IPS DF 19.7 (cell line): Measurements from ENCODE around the gene GULP1.
"Not testable (repeated sequence)": the region's sequence is repeated elsewhere in the genome, so short reads cannot be mapped to it uniquely, and the experiment has no call there.

ENCODE experiments used
- DNase-seq: peaks from one replicate; pipeline ENCODE4 v3.0.0-alpha.2; 2013; ENCODE audit warnings: low read depth, low spot score

GULP1 gene

GRCh38 chr2:188291617-188292347 is at the start of gene GULP1:
Gene GULP1, plus strand, starts transcription at chr2:188291874. Its CDS starts 185,829 bp downstream, at chr2:188477703.
- DNase-seq: no peak

DNA sequence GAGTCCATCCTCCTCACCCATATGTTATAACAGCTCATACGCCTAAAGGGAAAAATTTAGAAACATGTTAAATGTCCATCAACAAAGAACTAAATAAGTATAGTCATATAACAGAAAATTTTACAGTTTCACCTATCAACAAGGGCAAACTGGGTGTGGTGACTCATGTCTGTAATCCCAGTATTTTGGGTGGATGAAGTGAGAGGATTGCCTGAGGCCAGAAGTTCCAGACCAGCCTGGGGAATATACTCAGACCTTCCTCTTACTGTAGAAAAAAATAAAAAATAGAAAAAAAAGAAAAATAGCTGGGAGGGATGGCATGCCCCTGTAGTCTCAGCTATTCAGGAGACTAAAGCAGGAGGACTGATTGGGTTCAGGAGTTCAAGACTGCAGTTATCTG is 48.3 kb upstream of the GULP1 start:
- DNase-seq: no peak

- DNase-seq: no peak
These were observed 47.3 kb upstream of the GULP1 start for GRCh38 chr2:188244383-188244782.

- DNase-seq: no peak
These were observed 46.4 kb upstream of the GULP1 start for GRCh38 chr2:188245230-188245629.

DNA sequence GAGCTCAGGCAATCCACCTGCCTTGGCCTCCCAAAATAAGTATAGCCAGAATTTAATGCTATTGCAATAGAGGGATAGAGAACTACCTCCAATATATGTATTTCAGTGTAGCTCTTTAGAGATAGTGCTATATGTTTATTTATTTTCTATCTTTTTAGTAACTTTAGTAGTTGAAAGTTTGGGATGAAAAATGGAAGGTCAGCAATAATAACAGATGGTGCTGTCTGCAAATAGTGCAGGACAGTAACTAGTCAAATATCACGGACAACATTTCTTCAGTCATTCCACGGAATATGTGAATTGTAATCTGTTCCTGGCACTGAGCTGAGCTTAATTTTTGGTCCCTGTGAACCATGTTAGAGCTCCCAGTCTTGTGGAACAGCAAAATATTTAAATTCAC is 43.2 kb upstream of the GULP1 start:
- DNase-seq: no peak

DNA sequence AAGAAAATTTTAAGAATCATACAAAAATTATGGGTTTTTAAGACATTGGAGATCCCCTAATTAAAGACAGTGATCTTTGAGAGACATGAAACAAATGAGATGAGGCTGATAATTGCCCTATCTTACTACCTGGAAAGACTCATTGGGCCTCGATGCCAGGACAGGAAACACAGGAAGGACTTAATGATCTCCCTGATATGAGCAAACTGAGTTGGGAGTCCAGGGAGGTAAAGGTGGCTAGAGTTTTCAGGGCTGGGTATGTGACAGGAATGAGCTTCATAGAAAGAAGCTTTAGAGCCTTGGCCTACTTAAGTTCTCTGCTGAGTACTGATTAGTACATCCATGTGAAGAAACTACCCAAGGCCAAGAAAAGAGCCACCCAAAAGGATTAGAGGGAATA is 40.6 kb upstream of the GULP1 start:
- DNase-seq: no peak

DNA sequence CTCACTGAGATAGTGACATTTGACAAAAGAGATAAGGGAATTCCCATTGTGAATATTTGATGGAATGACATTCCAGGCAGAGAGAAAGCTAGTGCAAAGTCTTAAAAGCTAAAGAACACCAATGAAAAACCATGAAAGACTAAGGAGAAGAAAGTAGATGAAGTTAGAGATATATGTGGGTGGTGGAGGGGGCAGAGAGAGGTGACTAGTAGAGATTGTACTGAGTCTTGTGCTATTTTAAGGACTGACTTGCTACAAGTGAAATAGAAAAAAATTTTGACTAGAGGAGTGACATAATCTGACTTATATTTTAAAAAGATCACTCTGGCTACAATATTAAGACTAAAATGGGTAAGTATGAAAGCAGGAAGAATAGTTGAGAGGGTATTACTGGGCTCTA is 35.3 kb upstream of the GULP1 start:
- DNase-seq: no peak

DNA sequence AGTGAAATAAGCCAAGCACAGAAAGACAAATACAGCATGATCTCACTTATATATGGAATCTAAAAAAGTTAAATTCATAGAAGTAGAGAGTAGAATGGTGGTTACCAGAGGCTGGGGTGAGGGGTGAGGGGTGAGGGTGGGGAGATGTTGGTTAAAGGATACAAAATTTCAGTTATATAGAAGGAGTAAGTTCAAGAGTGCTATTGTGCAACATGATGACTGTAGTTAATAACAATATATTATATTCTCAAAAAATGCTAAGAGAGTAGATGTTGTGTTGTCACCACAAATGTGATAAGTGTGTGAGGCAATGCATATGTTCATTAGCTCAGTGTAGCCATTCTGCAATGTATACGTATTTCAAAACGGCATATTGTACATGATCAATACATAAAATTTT is 26.4 kb upstream of the GULP1 start:
- DNase-seq: no peak

- no peak for DNase-seq
These were observed 23.9 kb upstream of the GULP1 start for GRCh38 chr2:188267776-188268175.

GRCh38 chr2:188269004-188269403 is 22.7 kb upstream of the GULP1 start:
- DNase-seq: no peak

GRCh38 chr2:188272121-188272520 is 19.6 kb upstream of the GULP1 start:
- no peak for DNase-seq

- DNase-seq: no peak
These were observed 17.4 kb upstream of the GULP1 start for GRCh38 chr2:188274274-188274673.

GRCh38 chr2:188276255-188276654 is 15.4 kb upstream of the GULP1 start:
- no peak for DNase-seq

- no peak for DNase-seq
These were observed 13.9 kb upstream of the GULP1 start for GRCh38 chr2:188277786-188278185.

- no peak for DNase-seq
These were observed 13.1 kb upstream of the GULP1 start for GRCh38 chr2:188278388-188279092.

DNA sequence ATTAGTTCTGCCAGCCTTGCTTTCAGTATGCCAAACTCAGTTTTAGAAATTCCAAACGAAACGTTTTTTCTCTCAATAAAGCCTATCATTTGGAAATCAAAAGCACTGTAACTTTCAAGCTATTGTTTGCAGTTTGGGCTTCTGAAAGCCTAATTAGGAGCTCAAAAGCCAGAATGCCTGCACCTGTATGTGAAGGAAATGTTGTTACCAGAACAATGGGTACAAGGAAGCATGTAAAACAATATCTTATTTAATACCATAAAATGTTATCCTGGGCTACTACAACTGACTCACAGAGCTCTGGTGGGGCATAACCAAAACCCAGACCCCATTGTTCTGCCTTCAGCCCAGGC is 12.6 kb upstream of the GULP1 start:
- no peak for DNase-seq

- no peak for DNase-seq
These were observed 10.9 kb upstream of the GULP1 start for GRCh38 chr2:188280811-188281222.

DNA sequence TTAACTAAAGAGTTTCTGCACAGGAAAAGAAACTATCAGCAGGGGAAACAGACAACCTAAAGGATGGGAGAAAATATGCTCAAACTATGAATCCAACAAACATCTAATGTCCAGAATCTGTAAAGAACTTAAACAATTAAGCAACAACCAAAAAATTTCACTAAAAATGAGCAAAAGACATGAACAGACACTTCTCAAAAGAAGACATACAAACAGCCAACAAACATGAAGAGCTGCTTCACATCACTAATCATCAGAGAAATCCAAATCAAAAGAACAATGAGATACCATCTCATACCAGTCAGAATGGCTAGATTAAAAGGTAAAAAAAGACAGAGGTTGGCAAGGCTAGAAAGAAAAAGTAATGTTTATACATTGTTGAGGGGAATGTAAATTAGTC is 8.8 kb upstream of the GULP1 start:
- DNase-seq: no peak

DNA sequence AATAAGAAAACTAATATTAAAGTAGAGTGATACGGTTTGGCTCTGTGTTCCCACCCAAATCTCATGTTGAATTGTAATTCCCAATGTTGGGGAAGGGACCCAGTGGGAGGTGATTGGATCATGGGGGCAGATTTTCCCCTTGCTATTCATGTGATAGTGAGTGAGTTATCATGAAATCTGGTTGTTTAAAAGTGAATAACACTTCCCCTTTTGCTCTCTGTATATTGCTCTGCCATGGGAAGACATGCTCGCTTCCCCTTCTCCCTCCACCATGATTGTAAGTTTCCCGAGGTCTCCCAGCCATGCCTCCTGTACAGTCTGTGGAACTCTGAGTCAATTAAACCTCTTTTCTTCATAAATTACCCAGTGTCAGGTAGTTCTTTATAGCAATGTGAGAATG is 7.4 kb upstream of the GULP1 start:
- not testable (repeated sequence) for DNase-seq

DNA sequence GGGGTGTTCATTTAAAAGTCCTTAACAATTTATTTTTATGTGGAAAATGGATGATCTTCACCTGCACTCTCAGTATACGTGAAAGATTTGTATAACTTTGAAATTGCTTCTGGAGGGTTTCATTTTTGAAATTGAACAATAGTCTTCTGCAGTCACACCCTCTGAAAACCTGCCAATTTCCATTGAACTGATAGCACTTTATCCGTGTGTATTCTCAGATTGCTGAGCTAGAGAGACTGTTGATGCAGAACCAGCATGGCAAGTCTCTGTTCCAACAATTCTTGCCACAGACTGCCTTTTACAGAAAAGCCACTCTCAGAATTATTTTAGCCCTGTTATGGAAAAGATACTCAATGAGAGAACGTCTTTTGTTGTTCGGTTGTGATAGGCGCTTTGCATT is 6.6 kb upstream of the GULP1 start:
- no peak for DNase-seq

- no peak for DNase-seq
These were observed 5.9 kb upstream of the GULP1 start for GRCh38 chr2:188285774-188286173.

DNA sequence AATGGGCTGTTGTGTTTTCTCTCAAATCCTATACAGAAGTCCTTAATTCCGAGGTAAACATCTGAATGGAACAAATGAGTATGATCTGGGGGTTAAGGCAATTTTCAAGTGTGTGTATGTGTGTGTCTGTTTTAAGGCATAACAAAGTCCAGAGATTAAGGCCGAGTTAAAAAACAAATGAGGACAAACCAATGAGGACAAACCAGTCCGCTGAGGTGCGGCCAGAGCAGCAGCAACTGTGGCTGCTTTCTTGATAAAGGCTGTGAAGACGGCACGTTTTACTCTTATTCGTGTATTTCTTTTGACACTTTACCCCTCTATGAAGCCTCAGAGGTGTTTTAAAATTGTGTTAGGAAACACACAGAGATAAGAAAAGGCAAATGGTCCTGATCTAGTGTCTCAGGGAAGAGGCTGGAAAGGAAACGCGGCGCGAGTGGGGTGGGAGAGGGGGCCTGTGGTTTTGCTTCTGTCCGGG is 495 bp upstream of the GULP1 start:
- no peak for DNase-seq
